H9 (cell line): ENCODE measurements around the gene KHSRP. TPM values are rescaled to one million over a fixed set of nuclear protein-coding genes. Genes with fewer than 3 reads are reported as not detected.

Experiments
- DNase-seq: peaks from one replicate; pipeline ENCODE4 v3.0.0-alpha.2; 2017
- H2AFZ ChIP-seq: one replicate; pipeline ENCODE4 v1.6.1; 2013; ENCODE audit warnings: mild to moderate bottlenecking, low read length, control low read depth, moderate library complexity
- H2AK5ac ChIP-seq: 2 replicates; pipeline ENCODE4 v1.6.1; 2013; ENCODE audit warnings: low read length, control low read depth, mixed read lengths; ENCODE audit not compliant: insufficient read length
- H2BK120ac ChIP-seq: one replicate; pipeline ENCODE4 v1.6.1; 2013; ENCODE audit warnings: low read depth, mild to moderate bottlenecking, low read length, control low read depth, inconsistent platforms; ENCODE audit not compliant: poor library complexity, severe bottlenecking
- H2BK12ac ChIP-seq: 2 replicates; pipeline ENCODE4 v1.6.1; 2013; ENCODE audit warnings: low read length, control low read depth, mixed read lengths, low read depth; ENCODE audit not compliant: insufficient read length
- H2BK15ac ChIP-seq: 2 replicates; pipeline ENCODE4 v1.6.1; 2013; ENCODE audit warnings: low read depth, low read length, control low read depth
- H2BK20ac ChIP-seq: one replicate; pipeline ENCODE4 v1.6.1; 2013; ENCODE audit warnings: low read depth, mild to moderate bottlenecking, low read length, control low read depth, inconsistent platforms; ENCODE audit not compliant: poor library complexity, severe bottlenecking
- H2BK5ac ChIP-seq: 2 replicates; pipeline ENCODE4 v1.6.1; 2013; ENCODE audit warnings: low read length, control low read depth, mixed read lengths; ENCODE audit not compliant: insufficient read length
- H3K14ac ChIP-seq: 2 replicates; pipeline ENCODE4 v1.6.1; 2013; ENCODE audit warnings: low read length, control low read depth; ENCODE audit not compliant: insufficient read depth
- H3K18ac ChIP-seq: 2 replicates; pipeline ENCODE4 v1.6.1; 2013; ENCODE audit warnings: low read depth, mild to moderate bottlenecking, mixed read lengths, low read length, control low read depth; ENCODE audit not compliant: insufficient read length
- H3K23ac ChIP-seq: 2 replicates; pipeline ENCODE4 v1.6.1; 2013; ENCODE audit warnings: low read length, control low read depth, mixed read lengths, low read depth; ENCODE audit not compliant: insufficient read length
- H3K23me2 ChIP-seq: 2 replicates; pipeline ENCODE4 v1.6.1; 2013; ENCODE audit warnings: low read depth, mild to moderate bottlenecking, mixed read lengths, low read length, control low read depth; ENCODE audit not compliant: insufficient read length, poor library complexity, severe bottlenecking
- H3K27ac ChIP-seq: 2 replicates; pipeline ENCODE4 v1.5.1; 2013; ENCODE audit warnings: low read length, control low read depth, mixed read lengths, low read depth; ENCODE audit not compliant: insufficient read length
- H3K27me3 ChIP-seq: 2 replicates; pipeline ENCODE4 v1.6.1; 2013; ENCODE audit warnings: low read length, control low read depth, inconsistent platforms; ENCODE audit not compliant: insufficient read depth
- H3K4ac ChIP-seq: 2 replicates; pipeline ENCODE4 v1.6.1; 2013; ENCODE audit warnings: low read depth, mild to moderate bottlenecking, control low read depth, inconsistent platforms, low read length, moderate library complexity
- H3K4me1 ChIP-seq: 2 replicates; pipeline ENCODE4 v1.6.1; 2013; ENCODE audit warnings: low read length, control low read depth, inconsistent platforms; ENCODE audit not compliant: insufficient read depth
- H3K4me2 ChIP-seq: 2 replicates; pipeline ENCODE4 v1.6.1; 2013; ENCODE audit warnings: low read length, control low read depth, mixed read lengths; ENCODE audit not compliant: insufficient read length, insufficient read depth
- H3K56ac ChIP-seq: 2 replicates; pipeline ENCODE4 v1.6.1; 2013; ENCODE audit warnings: low read depth, mild to moderate bottlenecking, mixed read lengths, low read length, control low read depth; ENCODE audit not compliant: insufficient read length
- H3K79me1 ChIP-seq: 2 replicates; pipeline ENCODE4 v1.6.1; 2013; ENCODE audit warnings: low read depth, mild to moderate bottlenecking, moderate library complexity, low read length, control low read depth, inconsistent platforms; ENCODE audit not compliant: insufficient read depth, poor library complexity, severe bottlenecking
- H3K79me2 ChIP-seq: 2 replicates; pipeline ENCODE4 v1.6.1; 2013; ENCODE audit warnings: low read length, control low read depth, inconsistent platforms; ENCODE audit not compliant: insufficient read depth
- H3K9ac ChIP-seq: 2 replicates; pipeline ENCODE4 v1.6.1; 2013; ENCODE audit warnings: low read length, control low read depth, mixed read lengths; ENCODE audit not compliant: insufficient read length; ENCODE audit errors: extremely low read depth
- H3K9me3 ChIP-seq: one replicate; pipeline ENCODE4 v1.6.1; 2013; ENCODE audit warnings: low read depth, low read length, inconsistent platforms; ENCODE audit not compliant: control insufficient read depth
- H3T11ph ChIP-seq: one replicate; pipeline ENCODE4 v1.6.1; 2013; ENCODE audit warnings: mild to moderate bottlenecking, low read length, control low read depth, inconsistent platforms
- H4K20me1 ChIP-seq: one replicate; pipeline ENCODE4 v1.6.1; 2013; ENCODE audit not compliant: control insufficient read depth, insufficient read length, insufficient read depth
- H4K5ac ChIP-seq: 2 replicates; pipeline ENCODE4 v1.6.1; 2013; ENCODE audit warnings: low read depth, mild to moderate bottlenecking, mixed read lengths, low read length, control low read depth; ENCODE audit not compliant: insufficient read length
- H4K8ac ChIP-seq: replicated peaks from 2 replicates; pipeline ENCODE4 v1.6.1; 2013; ENCODE audit warnings: low read length, control low read depth, mixed read lengths, low read depth; ENCODE audit not compliant: insufficient read length
- H4K91ac ChIP-seq: 2 replicates; pipeline ENCODE4 v1.6.1; 2013; ENCODE audit warnings: low read depth, mild to moderate bottlenecking, moderate library complexity, mixed read lengths, low read length, control low read depth; ENCODE audit not compliant: insufficient read length
- H3K27ac Mint-ChIP-seq, 3 experiments: 2 replicates in 2 of 3; 3 replicates in 1 of 3; pipeline ENCODE4 v1.8.0; 2020 to 2021; ENCODE audit warnings: mixed read lengths in 3 of 3, mild to moderate bottlenecking in 1 of 3, moderate library complexity in 1 of 3
- H3K27me3 Mint-ChIP-seq: 2 replicates; pipeline ENCODE4 v1.8.0; 2021; ENCODE audit warnings: low read depth, mild to moderate bottlenecking, moderate library complexity, mixed read lengths
- H3K36me3 Mint-ChIP-seq, 3 experiments: 2 replicates in 2 of 3; 3 replicates in 1 of 3; pipeline ENCODE4 v1.8.0; 2020 to 2021; ENCODE audit warnings: low read depth in 3 of 3, mixed read lengths in 3 of 3; ENCODE audit not compliant: insufficient read depth in 1 of 3
- H3K4me1 Mint-ChIP-seq, 2 experiments: 2 replicates each; pipeline ENCODE4 v1.8.0; 2020; ENCODE audit warnings: mixed read lengths in 2 of 2
- H3K4me3 Mint-ChIP-seq, 2 experiments: 2 replicates in 1 of 2; 3 replicates in 1 of 2; pipeline ENCODE4 v1.8.0; 2020 to 2021; ENCODE audit warnings: mild to moderate bottlenecking in 2 of 2, mixed read lengths in 2 of 2, moderate library complexity in 1 of 2
- H3K9me3 Mint-ChIP-seq, 2 experiments: 2 replicates in 1 of 2; 3 replicates in 1 of 2; pipeline ENCODE4 v1.8.0; 2020; ENCODE audit warnings: mild to moderate bottlenecking in 2 of 2, mixed read lengths in 2 of 2, moderate library complexity in 1 of 2
- WGBS: extraction: QIAGEN DNeasy Blood & Tissue Kit; methylation state at CpG from one replicate; pipeline ENCODE4 v1.1.7; 2013; ENCODE audit warnings: missing lambda C conversion rate, low lambda C conversion rate, mixed read lengths; ENCODE audit not compliant: insufficient read length; ENCODE audit errors: extremely low coverage; 5-methylcytosine and 5-hydroxymethylcytosine counted together
- total RNA-seq: library from RNA; stranded (reverse); gene quantifications from 2 replicates; pipeline ENCODE4 v1.2.1, GENCODE V29; 2021
- TF ChIP-seq, protein P1 (sequence below): fragments of 200-600 bp; sonication (generic); conservative IDR thresholded peaks from 3 replicates; pipeline ENCODE4 v1.8.0; 2021; ENCODE audit warnings: antibody characterized with exemption, mild to moderate bottlenecking

The KHSRP gene
- total RNA-seq, 1 experiment from 2014 or later = 602 TPM

DNA sequence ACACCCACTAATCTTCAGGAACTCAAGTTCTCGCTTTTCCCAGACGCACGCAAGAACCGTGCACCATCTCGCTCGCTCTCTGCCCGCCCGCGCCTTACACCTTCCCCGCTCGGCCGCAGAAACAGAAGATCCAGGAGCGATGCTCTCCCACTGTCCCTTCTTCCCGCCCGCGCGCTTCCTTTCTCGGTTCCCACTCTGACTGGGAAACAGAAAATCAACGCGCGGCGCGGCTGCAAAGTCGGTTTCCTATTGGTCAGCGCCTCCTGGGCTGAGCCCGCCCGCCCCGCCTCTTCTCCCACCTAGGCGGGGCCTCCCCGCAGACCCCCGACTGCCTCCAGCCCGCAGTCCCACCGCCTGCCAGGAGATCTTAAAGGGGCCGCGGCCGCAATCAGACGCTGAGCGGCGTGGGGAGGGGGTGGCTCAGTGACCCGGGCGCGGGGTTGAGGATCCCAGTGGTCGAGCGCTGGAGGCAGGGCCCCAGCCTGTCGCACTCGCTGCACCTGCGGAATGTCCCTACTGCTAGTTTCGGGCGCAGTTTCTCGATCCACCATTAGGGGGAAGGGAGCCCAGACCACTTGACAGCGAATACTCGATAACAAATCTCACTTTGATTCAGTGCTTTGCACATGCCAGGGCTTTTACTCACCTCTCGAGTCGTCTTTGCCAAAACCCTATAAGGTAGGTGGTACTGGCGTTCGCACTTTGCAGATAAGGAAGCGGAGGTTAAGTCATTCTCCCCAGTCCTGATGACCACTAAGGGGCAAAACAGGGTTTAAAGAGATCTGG, 35.7 kb upstream of the KHSRP start:
- H4K5ac ChIP-seq = no peak overlapping the region
- no peaks in the 10 kb centered on the region for H3K27me3 ChIP-seq
- no peak overlapping the region for H2AK5ac ChIP-seq
- H2BK20ac ChIP-seq = no peak overlapping the region
- no peaks in the 10 kb centered on the region for H4K20me1 ChIP-seq
- no peaks in the 10 kb centered on the region for H3K79me2 ChIP-seq
- H3K9ac ChIP-seq = no peak overlapping the region
- Mint-ChIP-seq H3K27ac (peak overlapping the region; percentile 90 to 98 (median 94); a peak in 5 of 7 replicates), H3K4me1 (peaks cover 17 to 23% of the 10 kb centered on the region in 2 experiments), H3K36me3 (peaks cover 5 to 14% (median 12%) of the 10 kb centered on the region in 3 experiments), H3K9me3 (peaks cover 0 to 1% of the 10 kb centered on the region in 2 experiments; a peak in 1 of 5 replicates), H3K4me3 (peak overlapping the region; percentile 89 to 98), H3K27me3 (peaks cover 12% of the 10 kb centered on the region)
- H4K91ac ChIP-seq = no peak overlapping the region
- no peak overlapping the region for H3K4ac ChIP-seq
- no peak overlapping the region for H2BK120ac ChIP-seq
- no peak overlapping the region for H2BK12ac ChIP-seq
- no peaks in the 10 kb centered on the region; the same call in 1 of the 2 replicates for H3K4me1 ChIP-seq
- H3K23ac ChIP-seq = no peak overlapping the region
- no peak overlapping the region for H2AFZ ChIP-seq
- H4K8ac ChIP-seq = no peak overlapping the region
- no peak overlapping the region for H2BK15ac ChIP-seq
- H3K27ac ChIP-seq = no peak overlapping the region
- peak overlapping the region; percentile 76 for H3K4me2 ChIP-seq
- no peak overlapping the region for H3K18ac ChIP-seq
- H3K79me1 ChIP-seq = no peaks in the 10 kb centered on the region
- no peak overlapping the region for H3T11ph ChIP-seq
- peaks cover 9% of the 10 kb centered on the region for H3K23me2 ChIP-seq
- H3K14ac ChIP-seq = no peak overlapping the region
- peak; percentile 97 for DNase-seq
- TF ChIP-seq, protein P1, sequence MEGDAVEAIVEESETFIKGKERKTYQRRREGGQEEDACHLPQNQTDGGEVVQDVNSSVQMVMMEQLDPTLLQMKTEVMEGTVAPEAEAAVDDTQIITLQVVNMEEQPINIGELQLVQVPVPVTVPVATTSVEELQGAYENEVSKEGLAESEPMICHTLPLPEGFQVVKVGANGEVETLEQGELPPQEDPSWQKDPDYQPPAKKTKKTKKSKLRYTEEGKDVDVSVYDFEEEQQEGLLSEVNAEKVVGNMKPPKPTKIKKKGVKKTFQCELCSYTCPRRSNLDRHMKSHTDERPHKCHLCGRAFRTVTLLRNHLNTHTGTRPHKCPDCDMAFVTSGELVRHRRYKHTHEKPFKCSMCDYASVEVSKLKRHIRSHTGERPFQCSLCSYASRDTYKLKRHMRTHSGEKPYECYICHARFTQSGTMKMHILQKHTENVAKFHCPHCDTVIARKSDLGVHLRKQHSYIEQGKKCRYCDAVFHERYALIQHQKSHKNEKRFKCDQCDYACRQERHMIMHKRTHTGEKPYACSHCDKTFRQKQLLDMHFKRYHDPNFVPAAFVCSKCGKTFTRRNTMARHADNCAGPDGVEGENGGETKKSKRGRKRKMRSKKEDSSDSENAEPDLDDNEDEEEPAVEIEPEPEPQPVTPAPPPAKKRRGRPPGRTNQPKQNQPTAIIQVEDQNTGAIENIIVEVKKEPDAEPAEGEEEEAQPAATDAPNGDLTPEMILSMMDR = peak; percentile 72
- no peaks in the 10 kb centered on the region for H3K9me3 ChIP-seq
- no peak overlapping the region for H2BK5ac ChIP-seq
- H3K56ac ChIP-seq = no peak overlapping the region
- no CpG with 5 or more reads among the region's 57 CpGs for WGBS
